Measurements from ENCODE around the gene HYI. TPM values are rescaled to one million over a fixed set of nuclear protein-coding genes. Genes with fewer than 3 reads are reported as not detected.

The HYI gene
- total RNA-seq, 1 donor from 2014 or later, result 43.2 TPM

DNA sequence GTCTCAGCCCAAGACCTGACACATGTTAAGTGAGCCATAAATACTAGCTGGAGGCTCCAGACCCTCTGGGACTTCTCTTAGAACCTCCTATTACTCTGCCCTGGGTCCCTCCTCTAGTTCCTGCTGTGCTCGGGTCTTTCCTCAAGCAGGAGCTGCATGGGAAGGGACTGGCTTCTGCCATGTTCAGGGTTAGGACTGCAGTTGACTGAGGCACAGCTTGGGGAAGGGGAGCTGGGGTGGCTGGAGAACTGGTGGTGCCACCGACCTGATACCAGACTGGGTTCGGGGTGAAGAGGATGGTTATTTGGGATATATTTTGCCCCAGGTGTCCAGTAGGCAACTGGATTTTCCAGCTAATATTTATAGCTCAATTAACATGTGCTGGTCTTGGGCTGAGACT is 15.7 kb downstream of the HYI start:
- no peak for DNase-seq (ENCODE audit: extremely low spot score, unreplicated experiment)
- TF ChIP-seq, protein P1, sequence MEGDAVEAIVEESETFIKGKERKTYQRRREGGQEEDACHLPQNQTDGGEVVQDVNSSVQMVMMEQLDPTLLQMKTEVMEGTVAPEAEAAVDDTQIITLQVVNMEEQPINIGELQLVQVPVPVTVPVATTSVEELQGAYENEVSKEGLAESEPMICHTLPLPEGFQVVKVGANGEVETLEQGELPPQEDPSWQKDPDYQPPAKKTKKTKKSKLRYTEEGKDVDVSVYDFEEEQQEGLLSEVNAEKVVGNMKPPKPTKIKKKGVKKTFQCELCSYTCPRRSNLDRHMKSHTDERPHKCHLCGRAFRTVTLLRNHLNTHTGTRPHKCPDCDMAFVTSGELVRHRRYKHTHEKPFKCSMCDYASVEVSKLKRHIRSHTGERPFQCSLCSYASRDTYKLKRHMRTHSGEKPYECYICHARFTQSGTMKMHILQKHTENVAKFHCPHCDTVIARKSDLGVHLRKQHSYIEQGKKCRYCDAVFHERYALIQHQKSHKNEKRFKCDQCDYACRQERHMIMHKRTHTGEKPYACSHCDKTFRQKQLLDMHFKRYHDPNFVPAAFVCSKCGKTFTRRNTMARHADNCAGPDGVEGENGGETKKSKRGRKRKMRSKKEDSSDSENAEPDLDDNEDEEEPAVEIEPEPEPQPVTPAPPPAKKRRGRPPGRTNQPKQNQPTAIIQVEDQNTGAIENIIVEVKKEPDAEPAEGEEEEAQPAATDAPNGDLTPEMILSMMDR (IDR thresholded peaks at IDR 0.05), result no peak
- H3K27me3 Mint-ChIP-seq (ENCODE audit: unreplicated experiment), result no peaks in the 10 kb centered on the region
- H3K9me3 Mint-ChIP-seq (ENCODE audit: unreplicated experiment), result no peaks in the 10 kb centered on the region
- peaks cover 25% of the 10 kb centered on the region for H3K36me3 Mint-ChIP-seq (ENCODE audit: unreplicated experiment)
- no peaks in the 10 kb centered on the region for H3K4me1 Mint-ChIP-seq (ENCODE audit: unreplicated experiment)
- H3K27ac Mint-ChIP-seq (ENCODE audit: unreplicated experiment), result no peak overlapping the region
- H3K4me3 Mint-ChIP-seq (ENCODE audit: unreplicated experiment), result no peak overlapping the region

DNA sequence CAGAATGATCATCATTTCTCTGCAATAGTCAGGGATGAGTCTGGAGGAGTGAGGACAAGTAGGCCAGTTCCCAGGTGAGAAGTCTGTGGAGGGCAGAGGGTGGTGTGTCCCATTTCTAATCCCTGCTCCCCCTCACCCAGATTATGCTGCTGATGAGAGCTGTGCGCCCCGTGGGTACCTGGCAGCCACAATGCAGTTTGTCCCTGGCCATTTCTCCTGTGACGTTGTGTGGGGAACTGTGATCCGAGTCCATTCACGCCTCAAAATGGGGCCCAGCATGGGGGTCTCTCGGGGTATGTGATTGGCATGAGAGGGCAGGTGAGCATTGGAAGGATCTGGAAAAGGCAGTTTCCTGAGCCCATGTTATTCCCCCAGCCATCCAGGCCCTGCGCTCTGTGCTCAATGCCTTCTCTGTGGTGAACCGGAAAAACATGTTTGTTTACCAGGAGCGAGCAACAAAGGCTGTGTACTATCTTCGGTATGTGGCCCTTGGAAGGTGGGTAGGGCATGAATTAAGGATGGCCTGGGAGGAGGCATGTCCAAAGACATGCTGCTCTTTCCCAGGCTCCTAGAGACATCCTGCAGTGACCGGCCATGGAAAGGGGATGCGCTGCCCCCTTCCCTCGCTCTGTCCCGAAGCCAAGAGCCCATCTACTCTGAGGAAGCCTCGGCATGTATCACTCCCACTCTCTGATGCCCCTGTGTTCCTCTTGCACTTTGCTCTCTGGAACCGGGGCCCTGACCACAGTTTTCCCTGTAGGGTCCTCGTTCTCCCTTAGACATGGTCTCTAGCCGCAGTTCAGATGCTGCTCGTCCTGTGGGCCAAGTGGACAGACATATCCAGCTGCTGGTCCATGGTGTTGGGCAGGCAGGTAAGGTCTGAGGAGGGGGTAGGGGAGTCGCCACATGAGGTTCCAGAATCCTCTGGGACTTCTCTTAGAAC is 16.4 kb downstream of the HYI start:
- no peaks in the 10 kb centered on the region for H3K4me1 Mint-ChIP-seq (ENCODE audit: unreplicated experiment)
- no peaks in the 10 kb centered on the region for H3K27me3 Mint-ChIP-seq (ENCODE audit: unreplicated experiment)
- H3K27ac Mint-ChIP-seq (ENCODE audit: unreplicated experiment), result no peak overlapping the region
- H3K36me3 Mint-ChIP-seq (ENCODE audit: unreplicated experiment), result peaks cover 27% of the 10 kb centered on the region
- no peak for DNase-seq (ENCODE audit: extremely low spot score, unreplicated experiment)
- no peak overlapping the region for H3K4me3 Mint-ChIP-seq (ENCODE audit: unreplicated experiment)
- no peaks in the 10 kb centered on the region for H3K9me3 Mint-ChIP-seq (ENCODE audit: unreplicated experiment)
- TF ChIP-seq, protein P1 (IDR thresholded peaks at IDR 0.05), result no peak

DNA sequence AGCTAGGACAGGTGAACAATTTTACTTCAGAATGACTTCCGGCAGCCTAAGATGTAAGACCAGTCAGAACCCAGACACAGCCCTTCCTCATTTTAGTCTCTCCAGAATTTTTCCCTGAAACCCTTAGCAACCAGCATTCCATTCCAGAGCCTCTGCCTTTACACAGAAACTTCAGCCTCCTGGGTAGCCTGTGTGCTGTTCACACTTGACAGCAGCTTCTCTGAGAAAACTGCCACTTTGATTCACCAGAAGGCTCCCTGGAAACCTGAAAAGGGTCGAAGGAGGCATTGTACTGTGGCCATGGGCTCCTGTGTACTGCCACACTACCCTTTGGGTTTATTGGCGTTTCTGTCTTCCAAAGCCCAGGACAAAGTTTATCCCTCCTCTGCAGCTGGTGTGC is 17.4 kb downstream of the HYI start:
- no peaks in the 10 kb centered on the region for H3K4me1 Mint-ChIP-seq (ENCODE audit: unreplicated experiment)
- DNase-seq (ENCODE audit: extremely low spot score, unreplicated experiment), result no peak
- no peak overlapping the region for H3K27ac Mint-ChIP-seq (ENCODE audit: unreplicated experiment)
- no peaks in the 10 kb centered on the region for H3K9me3 Mint-ChIP-seq (ENCODE audit: unreplicated experiment)
- H3K4me3 Mint-ChIP-seq (ENCODE audit: unreplicated experiment), result no peak overlapping the region
- peaks cover 34% of the 10 kb centered on the region for H3K36me3 Mint-ChIP-seq (ENCODE audit: unreplicated experiment)
- H3K27me3 Mint-ChIP-seq (ENCODE audit: unreplicated experiment), result no peaks in the 10 kb centered on the region
- TF ChIP-seq, protein P1 (IDR thresholded peaks at IDR 0.05), result no peak

DNA sequence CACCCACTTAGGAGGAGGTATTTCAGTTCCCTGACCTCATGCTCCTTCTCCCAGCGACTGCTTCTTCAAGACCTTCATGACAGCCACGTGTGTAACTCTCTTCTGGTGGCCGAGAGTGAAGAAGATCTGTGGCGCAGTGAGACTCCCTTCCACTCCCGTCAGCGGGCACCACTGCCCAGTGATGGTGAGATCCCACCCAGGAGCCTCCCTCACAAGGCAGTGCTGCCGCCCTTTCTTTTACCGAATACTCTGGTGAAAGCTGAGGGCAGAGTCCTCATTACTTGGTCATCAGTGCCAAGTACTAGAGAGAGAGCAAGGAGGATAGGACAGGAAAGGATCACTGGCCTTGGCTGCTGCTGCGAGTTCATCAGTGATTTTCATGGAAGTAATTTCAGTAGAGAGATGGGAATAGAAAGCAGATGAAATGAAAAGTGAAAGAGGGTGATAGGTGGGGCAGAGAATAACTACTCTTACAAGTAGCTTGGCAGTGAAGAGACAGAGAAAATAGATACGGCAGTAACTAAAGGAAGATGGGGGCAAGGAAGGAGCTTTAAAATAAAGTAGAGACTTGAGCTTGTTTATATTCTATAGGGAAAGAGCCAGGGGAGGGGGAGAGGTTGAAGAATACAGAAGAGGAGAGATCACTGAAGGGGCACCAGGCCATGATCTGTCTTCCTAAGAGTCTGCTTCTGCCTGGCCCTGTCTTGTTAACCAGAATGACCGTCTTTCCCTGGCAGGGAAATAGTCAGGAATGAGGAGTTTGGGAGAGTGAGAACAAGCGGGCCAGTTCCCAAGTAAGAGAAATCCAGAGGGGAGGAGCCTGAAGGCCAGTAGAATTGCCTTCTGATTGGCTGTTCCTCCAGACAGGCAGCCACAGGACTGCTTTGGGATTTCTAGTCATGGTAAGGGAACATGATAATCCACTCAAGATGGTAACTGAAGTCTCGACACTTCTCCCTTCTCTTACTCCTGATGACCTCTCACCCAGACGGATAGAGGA is 18.3 kb downstream of the HYI start:
- no peak overlapping the region for H3K27ac Mint-ChIP-seq (ENCODE audit: unreplicated experiment)
- no peaks in the 10 kb centered on the region for H3K27me3 Mint-ChIP-seq (ENCODE audit: unreplicated experiment)
- no peaks in the 10 kb centered on the region for H3K4me1 Mint-ChIP-seq (ENCODE audit: unreplicated experiment)
- DNase-seq (ENCODE audit: extremely low spot score, unreplicated experiment), result no peak
- H3K9me3 Mint-ChIP-seq (ENCODE audit: unreplicated experiment), result no peaks in the 10 kb centered on the region
- TF ChIP-seq, protein P1 (IDR thresholded peaks at IDR 0.05), result no peak
- H3K4me3 Mint-ChIP-seq (ENCODE audit: unreplicated experiment), result no peak overlapping the region
- peaks cover 42% of the 10 kb centered on the region for H3K36me3 Mint-ChIP-seq (ENCODE audit: unreplicated experiment)
